ENCODE data around the gene SEC61A2. TPM values are rescaled to one million over a fixed set of nuclear protein-coding genes. Genes with fewer than 3 reads are reported as not detected.

SEC61A2 gene
- total RNA-seq, 2 donors from 2014 or later: 2.9 to 13.5 TPM

- TF ChIP-seq POLR2A (IDR thresholded peaks at IDR 0.05) (no peak), POLR2AphosphoS5 (IDR thresholded peaks at IDR 0.05) (no peak), CTCF (IDR thresholded peaks at IDR 0.05) (no peak)
- DNase-seq (ENCODE audit: low spot score): no peak
- H3K4me1 ChIP-seq (replicated peaks): no peaks in the 10 kb centered on the region
- no peak overlapping the region for H3K4me3 ChIP-seq
- no peaks in the 10 kb centered on the region for H3K27me3 ChIP-seq (replicated peaks; ENCODE audit: insufficient read depth)
- 98% methylated on average over 1 of the region's 1 CpG for WGBS
- H3K9me3 ChIP-seq: no peaks in the 10 kb centered on the region
- intact Hi-C loops (cut with DNase I): no loop called here
- no peak overlapping the region for H3K27ac ChIP-seq
- H3K36me3 ChIP-seq: peaks cover 0 to 8% of the 10 kb centered on the region in 2 donors
These were observed 10.6 kb downstream of the SEC61A2 start for GRCh38 chr10:12140038-12140437.

- TF ChIP-seq POLR2AphosphoS5 (IDR thresholded peaks at IDR 0.05) (no peak), POLR2A (IDR thresholded peaks at IDR 0.05) (no peak), CTCF (IDR thresholded peaks at IDR 0.05) (no peak)
- intact Hi-C loops (cut with DNase I): no loop called here
- H3K36me3 ChIP-seq: no peaks in the 10 kb centered on the region
- H3K27me3 ChIP-seq (replicated peaks; ENCODE audit: insufficient read depth): no peaks in the 10 kb centered on the region
- no peak overlapping the region for H3K4me3 ChIP-seq
- 96% methylated on average over 3 of the region's 3 CpGs for WGBS
- no peaks in the 10 kb centered on the region for H3K9me3 ChIP-seq
- no peak for DNase-seq (ENCODE audit: low spot score)
- H3K27ac ChIP-seq: no peak overlapping the region
- no peaks in the 10 kb centered on the region for H3K4me1 ChIP-seq (replicated peaks)
These were observed 15.1 kb downstream of the SEC61A2 start for GRCh38 chr10:12144538-12144937.

- H3K36me3 ChIP-seq: no peaks in the 10 kb centered on the region
- DNase-seq (ENCODE audit: low spot score): no peak
- H3K4me3 ChIP-seq: no peak overlapping the region
- intact Hi-C loops (cut with DNase I): no loop called here
- H3K27ac ChIP-seq: no peak overlapping the region
- TF ChIP-seq POLR2AphosphoS5 (IDR thresholded peaks at IDR 0.05) (no peak), POLR2A (IDR thresholded peaks at IDR 0.05) (no peak), CTCF (IDR thresholded peaks at IDR 0.05) (no peak)
- H3K27me3 ChIP-seq (replicated peaks; ENCODE audit: insufficient read depth): no peaks in the 10 kb centered on the region
- WGBS: 79% methylated on average over 4 of the region's 4 CpGs
- no peaks in the 10 kb centered on the region for H3K4me1 ChIP-seq (replicated peaks)
- no peaks in the 10 kb centered on the region for H3K9me3 ChIP-seq
These were observed 20.7 kb downstream of the SEC61A2 start for GRCh38 chr10:12150163-12150562.

- Histone ChIP-seq H3K4me1 (replicated peaks) (no peaks in the 10 kb centered on the region), H3K27ac (no peak overlapping the region), H3K27me3 (replicated peaks; ENCODE audit: insufficient read depth) (no peaks in the 10 kb centered on the region), H3K4me3 (no peak overlapping the region), H3K36me3 (peaks cover 0 to 3% of the 10 kb centered on the region in 2 donors), H3K9me3 (no peaks in the 10 kb centered on the region)
- no peak for DNase-seq (ENCODE audit: low spot score)
- intact Hi-C loops (cut with DNase I): no loop called here
- WGBS: 89% methylated on average over 6 of the region's 6 CpGs
- no peak for TF ChIP-seq CTCF (IDR thresholded peaks at IDR 0.05)
- no peak for TF ChIP-seq POLR2A (IDR thresholded peaks at IDR 0.05)
- TF ChIP-seq POLR2AphosphoS5 (IDR thresholded peaks at IDR 0.05): no peak
These were observed 25.0 kb downstream of the SEC61A2 start for GRCh38 chr10:12154516-12154915.

GRCh38 chr10:12156367-12157123, 27.1 kb downstream of the SEC61A2 start:
- H3K4me3 ChIP-seq: no peak overlapping the region
- no peaks in the 10 kb centered on the region for H3K27me3 ChIP-seq (replicated peaks; ENCODE audit: insufficient read depth)
- TF ChIP-seq POLR2AphosphoS5 (IDR thresholded peaks at IDR 0.05) (no peak), CTCF (IDR thresholded peaks at IDR 0.05) (no peak)
- no peak for DNase-seq (ENCODE audit: low spot score)
- WGBS: 89% methylated on average over 14 of the region's 14 CpGs
- intact Hi-C loops (cut with DNase I): no loop called here
- peaks cover 0 to 3% of the 10 kb centered on the region in 2 donors for H3K36me3 ChIP-seq
- no peaks in the 10 kb centered on the region for H3K9me3 ChIP-seq
- H3K4me1 ChIP-seq (replicated peaks): no peaks in the 10 kb centered on the region
- no peak overlapping the region for H3K27ac ChIP-seq
